ENCODE measurements around the gene EXOC4. TPM values are rescaled to one million over a fixed set of nuclear protein-coding genes. Genes with fewer than 3 reads are reported as not detected.

EXOC4 gene
- total and polyA plus RNA-seq, 2 experiments from 2014 or later, result 23.9 to 51.7 TPM

GRCh38 chr7:133821171-133821570, 568.3 kb downstream of the EXOC4 start:
- H3K27ac ChIP-seq, result no peak overlapping the region
- H3K9me3 ChIP-seq (ENCODE audit: low read depth), result no peaks in the 10 kb centered on the region
- DNase-seq, result no peak
- H3K27me3 ChIP-seq (replicated peaks; ENCODE audit: insufficient read depth), result no peaks in the 10 kb centered on the region
- H3K4me2 ChIP-seq (ENCODE audit: unreplicated experiment), result no peak overlapping the region
- no peaks in the 10 kb centered on the region for H3K79me2 ChIP-seq (ENCODE audit: insufficient read depth)
- WGBS, 2 experiments (ENCODE audit: low coverage in 1 of 2, low lambda C conversion rate in 2 of 2, missing lambda C conversion rate in 2 of 2), result 80 to 87% methylated on average over 2 of the region's 2 CpGs
- H3K4me1 ChIP-seq (ENCODE audit: insufficient read depth), result no peaks in the 10 kb centered on the region
- no peaks in the 10 kb centered on the region for H3K9me2 ChIP-seq (ENCODE audit: insufficient read depth)
- H4K20me1 ChIP-seq (ENCODE audit: insufficient read depth), result no peaks in the 10 kb centered on the region
- H2AFZ ChIP-seq, result no peak overlapping the region
- TF ChIP-seq EZH2 (IDR thresholded peaks at IDR 0.05; ENCODE audit: insufficient read depth, poor library complexity, severe bottlenecking) (no peak), EZH2phosphoT487 (IDR thresholded peaks at IDR 0.05; ENCODE audit: insufficient read depth, low read depth) (no peak)
- no peak overlapping the region for H3K9ac ChIP-seq
- no peaks in the 10 kb centered on the region for H3K36me3 ChIP-seq (ENCODE audit: low read depth)
- no peaks in the 10 kb centered on the region for H3F3A ChIP-seq (ENCODE audit: insufficient read depth)
- in situ Hi-C loops (cut with MboI), result no loop called here
- H3K4me3 ChIP-seq, result no peak overlapping the region

GRCh38 chr7:133822001-133822641, 569.2 kb downstream of the EXOC4 start:
- Histone ChIP-seq H2AFZ (no peak overlapping the region), H3K4me1 (ENCODE audit: insufficient read depth) (no peaks in the 10 kb centered on the region), H3F3A (ENCODE audit: insufficient read depth) (no peaks in the 10 kb centered on the region), H3K27me3 (replicated peaks; ENCODE audit: insufficient read depth) (no peaks in the 10 kb centered on the region), H3K27ac (no peak overlapping the region), H3K9ac (no peak overlapping the region), H3K4me2 (ENCODE audit: unreplicated experiment) (no peak overlapping the region), H4K20me1 (ENCODE audit: insufficient read depth) (no peaks in the 10 kb centered on the region), H3K9me2 (ENCODE audit: insufficient read depth) (no peaks in the 10 kb centered on the region), H3K36me3 (ENCODE audit: low read depth) (no peaks in the 10 kb centered on the region), H3K4me3 (no peak overlapping the region), H3K79me2 (ENCODE audit: insufficient read depth) (no peaks in the 10 kb centered on the region), H3K9me3 (ENCODE audit: low read depth) (no peaks in the 10 kb centered on the region)
- TF ChIP-seq EZH2phosphoT487 (IDR thresholded peaks at IDR 0.05; ENCODE audit: insufficient read depth, low read depth) (no peak), EZH2 (IDR thresholded peaks at IDR 0.05; ENCODE audit: insufficient read depth, poor library complexity, severe bottlenecking) (no peak)
- in situ Hi-C loops (cut with MboI), result no loop called here
- 67 to 74% methylated on average over 3 of the region's 3 CpGs for WGBS, 2 experiments (ENCODE audit: low coverage in 1 of 2, low lambda C conversion rate in 2 of 2, missing lambda C conversion rate in 2 of 2)
- DNase-seq, result peak; percentile 2

GRCh38 chr7:133822868-133823552, 570.1 kb downstream of the EXOC4 start:
- Histone ChIP-seq H2AFZ (no peak overlapping the region), H3K36me3 (ENCODE audit: low read depth) (no peaks in the 10 kb centered on the region), H3K4me3 (no peak overlapping the region), H3K4me1 (ENCODE audit: insufficient read depth) (no peaks in the 10 kb centered on the region), H3K4me2 (ENCODE audit: unreplicated experiment) (no peak overlapping the region), H3K27me3 (replicated peaks; ENCODE audit: insufficient read depth) (no peaks in the 10 kb centered on the region), H3F3A (ENCODE audit: insufficient read depth) (no peaks in the 10 kb centered on the region), H3K9me3 (ENCODE audit: low read depth) (no peaks in the 10 kb centered on the region), H3K9ac (no peak overlapping the region), H3K79me2 (ENCODE audit: insufficient read depth) (no peaks in the 10 kb centered on the region), H4K20me1 (ENCODE audit: insufficient read depth) (no peaks in the 10 kb centered on the region), H3K9me2 (ENCODE audit: insufficient read depth) (no peaks in the 10 kb centered on the region), H3K27ac (no peak overlapping the region)
- in situ Hi-C loops (cut with MboI), result no loop called here
- TF ChIP-seq EZH2 (IDR thresholded peaks at IDR 0.05; ENCODE audit: insufficient read depth, poor library complexity, severe bottlenecking) (no peak), EZH2phosphoT487 (IDR thresholded peaks at IDR 0.05; ENCODE audit: insufficient read depth, low read depth) (no peak)
- no peak for DNase-seq
- WGBS, 2 experiments (ENCODE audit: low coverage in 1 of 2, low lambda C conversion rate in 2 of 2, missing lambda C conversion rate in 2 of 2), result 93 to 95% methylated on average over 4 of the region's 4 CpGs

GRCh38 chr7:133824132-133824531, 571.3 kb downstream of the EXOC4 start:
- H3K9me3 ChIP-seq (ENCODE audit: low read depth), result no peaks in the 10 kb centered on the region
- H3K9ac ChIP-seq, result no peak overlapping the region
- TF ChIP-seq EZH2phosphoT487 (IDR thresholded peaks at IDR 0.05; ENCODE audit: insufficient read depth, low read depth) (no peak), EZH2 (IDR thresholded peaks at IDR 0.05; ENCODE audit: insufficient read depth, poor library complexity, severe bottlenecking) (no peak)
- H3K4me2 ChIP-seq (ENCODE audit: unreplicated experiment), result no peak overlapping the region
- no peak overlapping the region for H3K4me3 ChIP-seq
- no peaks in the 10 kb centered on the region for H4K20me1 ChIP-seq (ENCODE audit: insufficient read depth)
- no peak for DNase-seq
- H3F3A ChIP-seq (ENCODE audit: insufficient read depth), result no peaks in the 10 kb centered on the region
- H3K27me3 ChIP-seq (replicated peaks; ENCODE audit: insufficient read depth), result no peaks in the 10 kb centered on the region
- no peaks in the 10 kb centered on the region for H3K36me3 ChIP-seq (ENCODE audit: low read depth)
- H3K4me1 ChIP-seq (ENCODE audit: insufficient read depth), result 0 out of 2 replicates have a peak, but pooled peaks cover 1% of the 10 kb centered on the region
- no peak overlapping the region for H2AFZ ChIP-seq
- no peaks in the 10 kb centered on the region for H3K79me2 ChIP-seq (ENCODE audit: insufficient read depth)
- H3K9me2 ChIP-seq (ENCODE audit: insufficient read depth), result no peaks in the 10 kb centered on the region
- 86 to 90% methylated on average over 6 of the region's 6 CpGs for WGBS, 2 experiments (ENCODE audit: low coverage in 1 of 2, low lambda C conversion rate in 2 of 2, missing lambda C conversion rate in 2 of 2)
- no peak overlapping the region for H3K27ac ChIP-seq
- in situ Hi-C loops (cut with MboI), result no loop called here
